K562 (cell line): ENCODE results near the gene GABARAP. TPM values are rescaled to one million over a fixed set of nuclear protein-coding genes. Genes with fewer than 3 reads are reported as not detected.

Experiments used
- CC2D1A ChIP-seq: fragments of 450-650 bp; IDR thresholded peaks from 2 replicates; pipeline ENCODE4 v1.6.1; 2017; ENCODE audit warnings: mild to moderate bottlenecking
- E2F5 ChIP-seq: sonication (generic); formaldehyde crosslinking; IDR thresholded peaks from 2 replicates; pipeline ENCODE4 v1.8.0; 2022; ENCODE audit warnings: mild to moderate bottlenecking, missing genetic modification reagents
- FOSL1 ChIP-seq: fragments of 200-800 bp; sonication (Bioruptor generic); conservative IDR thresholded peaks from 2 replicates; pipeline ENCODE4 v1.6.1; 2016; ENCODE audit warnings: missing genetic modification characterization, missing compliant biosample characterization
- KLF16 ChIP-seq: IDR thresholded peaks from 2 replicates; pipeline ENCODE4 v1.6.1; 2016; ENCODE audit warnings: antibody characterized with exemption
- MEF2D ChIP-seq: conservative IDR thresholded peaks from 2 replicates; pipeline ENCODE4 v1.6.1; 2016; ENCODE audit warnings: low read depth, missing genetic modification characterization, missing compliant biosample characterization
- MTA3 ChIP-seq: fragments of 450-650 bp; formaldehyde crosslinking; IDR thresholded peaks from 2 replicates; pipeline ENCODE4 v1.6.1; 2017; ENCODE audit warnings: mild to moderate bottlenecking, borderline replicate concordance
- MXI1 ChIP-seq: IDR thresholded peaks from 2 replicates; pipeline ENCODE4 v1.6.1; 2011; ENCODE audit warnings: low read depth, mild to moderate bottlenecking, improper control_type of control experiment, low read length
- NFIC ChIP-seq: fragments of 450-650 bp; IDR thresholded peaks from 2 replicates; pipeline ENCODE4 v1.6.1; 2017; ENCODE audit warnings: mild to moderate bottlenecking, inconsistent platforms
- NFXL1 ChIP-seq: fragments of 450-650 bp; formaldehyde crosslinking; IDR thresholded peaks from 2 replicates; pipeline ENCODE4 v1.4.0; 2021; ENCODE audit warnings: mild to moderate bottlenecking
- TOE1 ChIP-seq, 2 experiments: fragments of 450-650 bp in 1 of 2; sonication (generic) in 1 of 2; formaldehyde crosslinking in 1 of 2; IDR thresholded peaks; 2 replicates each; pipeline versions ENCODE4 v1.7.1 to v1.8.0; 2016 to 2022; ENCODE audit warnings: borderline replicate concordance in 2 of 2, mild to moderate bottlenecking in 2 of 2, antibody characterized with exemption in 1 of 2, inconsistent platforms in 1 of 2, low read depth in 1 of 2, missing genetic modification reagents in 1 of 2, moderate library complexity in 1 of 2
- UBTF ChIP-seq, 2 experiments: IDR thresholded peaks; 2 replicates each; pipeline ENCODE4 v1.6.1; 2012; ENCODE audit warnings: improper control_type of control experiment in 2 of 2, low read depth in 2 of 2, low read length in 2 of 2, borderline replicate concordance in 1 of 2
- ZBTB33 ChIP-seq: sonication (generic); formaldehyde crosslinking; IDR thresholded peaks from 2 replicates; pipeline ENCODE4 v1.8.1; 2023; ENCODE audit warnings: mild to moderate bottlenecking, missing genetic modification reagents
- ZBTB7A ChIP-seq: IDR thresholded peaks from 2 replicates; pipeline ENCODE4 v1.6.1; 2011; ENCODE audit warnings: low read depth, mild to moderate bottlenecking, low read length, moderate library complexity, borderline replicate concordance; ENCODE audit not compliant: control insufficient read depth
- ZNF143 ChIP-seq: sonication (generic); formaldehyde crosslinking; IDR thresholded peaks from 2 replicates; pipeline ENCODE4 v1.9.0; 2022; ENCODE audit warnings: mild to moderate bottlenecking, missing genetic modification reagents
- ZNF785 ChIP-seq: fragments of 250-450 bp; sonication (Bioruptor Pico); IDR thresholded peaks from 2 replicates; pipeline ENCODE4 v1.4.0; 2020; ENCODE audit warnings: mild to moderate bottlenecking
- ZSCAN29 ChIP-seq: fragments of 450-650 bp; IDR thresholded peaks from 2 replicates; pipeline ENCODE4 v1.6.1; 2017
- polyA plus RNA-seq, 8 experiments: library from polyadenylated mRNA; depleted of rRNA in 4 of 8; stranded (reverse) in 5 of 8; unstranded in 3 of 8; fragments of >200 nt; fragmentation: Nextera tagmentation in 2 of 8; fragmentation: Illumina TruSeq in 1 of 8; extraction: Ambion mirVana in 2 of 8; extraction: Trizol in 1 of 8; gene quantifications; 2 replicates each; pipeline versions ENCODE4 v1.2.1 to v1.2.3, GENCODE V29; 2011 to 2014; ENCODE audit warnings: inconsistent platforms in 1 of 8, missing spikeins in 1 of 8
- total RNA-seq, 7 experiments: library from RNA; depleted of rRNA in 6 of 7; stranded (reverse); fragments of >200 nt in 6 of 7; fragmentation: Illumina TruSeq in 2 of 7; extraction: Trizol in 2 of 7; gene quantifications; 2 replicates each; pipeline versions ENCODE4 v1.2.1 to v1.2.3, GENCODE V29; 2011 to 2021; ENCODE audit warnings: low replicate concordance in 1 of 7

Gene GABARAP
- total and polyA plus RNA-seq, 9 of the 15 experiments (the other 6 are each of a cell fraction or from before 2014, with no cell fraction given) = 47.5 to 373 (median 152) TPM

GRCh38 chr17:7280519-7281073, 38.3 kb upstream of the GABARAP start (continued):
- TF ChIP-seq ZBTB33 (CRISPR knock-in tag) (peak; percentile 25; the same call in 1 of the 2 replicates), NFXL1 (CRISPR knock-in tag) (no peak), ZSCAN29 (peak; percentile 58; the same call in 1 of the 2 replicates), ZNF785 (no peak), TOE1 (IDR thresholded peaks at IDR 0.05; ENCODE audit: borderline replicate concordance) (no peak; the same call in 1 of the 2 replicates), TOE1 (CRISPR knock-in tag; IDR thresholded peaks at IDR 0.05; ENCODE audit: borderline replicate concordance, low read depth) (no peak), ZBTB7A (peak; percentile 57; the same call in 1 of the 2 replicates), ZNF143 (CRISPR knock-in tag) (no peak), FOSL1 (tag) (no peak), MTA3 (0 out of 2 replicates have a peak, but pooled peaks have one; percentile 46), NFIC (peak; percentile 58), MXI1 (no peak), MEF2D (tag) (no peak), UBTF (IDR thresholded peaks at IDR 0.05; ENCODE audit: borderline replicate concordance in 1 of 2, low read depth in 2 of 2, low read length in 2 of 2) (0 out of 4 replicates have a peak, but pooled peaks have one; percentile 43 to 52), CC2D1A (peak; percentile 68), E2F5 (CRISPR knock-in tag) (0 out of 2 replicates have a peak, but pooled peaks have one; percentile 16), KLF16 (0 out of 2 replicates have a peak, but pooled peaks have one; percentile 17)
